ENCODE data around the gene DIP2C. TPM values are rescaled to one million over a fixed set of nuclear protein-coding genes. Genes with fewer than 3 reads are reported as not detected.
"Not testable (repeated sequence)": the region's sequence is repeated elsewhere in the genome, so short reads cannot be mapped to it uniquely, and the experiment has no call there.

DIP2C gene
- total RNA-seq, 1 donor: 1.7 TPM

DNA sequence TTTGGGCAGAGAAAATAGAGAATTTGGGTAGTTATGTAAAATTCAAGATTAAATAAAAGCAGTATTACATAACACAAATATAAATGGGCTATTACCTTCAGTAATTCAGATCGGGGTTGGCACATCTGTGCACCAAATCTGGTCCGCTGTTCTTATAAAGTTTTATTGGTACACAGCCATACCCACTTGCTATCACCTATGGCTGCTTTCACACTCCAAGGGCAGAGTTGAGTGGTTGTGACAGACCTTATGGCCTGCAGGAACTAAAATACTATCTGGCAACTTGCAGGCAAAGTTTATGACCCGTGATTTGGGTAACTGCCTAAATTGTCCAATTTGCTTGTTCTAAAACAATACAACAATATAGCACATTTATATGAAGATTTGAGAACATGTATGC, 249.3 kb downstream of the DIP2C start:
- Histone ChIP-seq H3K4me1 (ENCODE audit: insufficient read depth, low read length) (no peaks in the 10 kb centered on the region), H3K4me3 (ENCODE audit: low read length) (no peak overlapping the region), H3K9me3 (ENCODE audit: low read depth, low read length) (no peaks in the 10 kb centered on the region), H3K27me3 (ENCODE audit: insufficient read depth, low read length) (no peaks in the 10 kb centered on the region)

DNA sequence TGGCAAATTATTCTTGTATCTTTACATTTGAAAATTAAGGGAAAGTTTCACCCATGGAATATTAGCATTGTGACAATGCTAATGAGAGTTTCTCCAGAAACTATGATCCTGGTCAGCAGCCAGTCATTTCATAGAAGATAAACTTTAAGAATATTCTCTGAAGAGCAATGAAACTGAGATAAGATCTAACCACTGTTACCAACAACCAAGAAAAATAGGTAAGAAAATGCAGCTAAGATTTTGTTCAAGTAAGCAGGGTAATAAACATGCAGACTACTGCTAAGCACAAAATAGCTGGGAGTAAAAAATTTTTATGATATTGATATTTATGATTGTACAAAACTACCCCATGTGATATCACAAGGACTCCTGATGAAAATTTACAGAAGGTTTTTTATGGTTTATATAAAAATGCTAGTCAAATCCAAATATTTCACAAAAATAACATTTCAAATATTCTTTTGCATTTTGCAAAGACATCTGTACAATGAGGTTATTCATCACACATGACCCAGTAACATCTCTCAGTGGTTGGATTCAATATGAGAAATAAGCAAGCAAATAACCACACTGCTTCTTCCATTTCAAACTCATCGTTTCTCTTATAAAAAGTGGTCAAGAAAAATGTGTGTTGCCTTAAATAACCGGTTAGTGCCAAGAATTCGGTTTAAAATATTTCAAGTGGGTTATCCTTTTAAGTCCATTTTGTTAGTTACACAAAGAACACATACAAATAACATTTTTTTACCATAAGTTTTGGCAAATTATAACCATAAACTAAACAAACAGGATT, 251.6 kb downstream of the DIP2C start:
- H3K27me3 ChIP-seq (ENCODE audit: insufficient read depth, low read length): no peaks in the 10 kb centered on the region
- H3K4me1 ChIP-seq (ENCODE audit: insufficient read depth, low read length): no peaks in the 10 kb centered on the region
- H3K9me3 ChIP-seq (ENCODE audit: low read depth, low read length): no peaks in the 10 kb centered on the region
- H3K4me3 ChIP-seq (ENCODE audit: low read length): no peak overlapping the region

DNA sequence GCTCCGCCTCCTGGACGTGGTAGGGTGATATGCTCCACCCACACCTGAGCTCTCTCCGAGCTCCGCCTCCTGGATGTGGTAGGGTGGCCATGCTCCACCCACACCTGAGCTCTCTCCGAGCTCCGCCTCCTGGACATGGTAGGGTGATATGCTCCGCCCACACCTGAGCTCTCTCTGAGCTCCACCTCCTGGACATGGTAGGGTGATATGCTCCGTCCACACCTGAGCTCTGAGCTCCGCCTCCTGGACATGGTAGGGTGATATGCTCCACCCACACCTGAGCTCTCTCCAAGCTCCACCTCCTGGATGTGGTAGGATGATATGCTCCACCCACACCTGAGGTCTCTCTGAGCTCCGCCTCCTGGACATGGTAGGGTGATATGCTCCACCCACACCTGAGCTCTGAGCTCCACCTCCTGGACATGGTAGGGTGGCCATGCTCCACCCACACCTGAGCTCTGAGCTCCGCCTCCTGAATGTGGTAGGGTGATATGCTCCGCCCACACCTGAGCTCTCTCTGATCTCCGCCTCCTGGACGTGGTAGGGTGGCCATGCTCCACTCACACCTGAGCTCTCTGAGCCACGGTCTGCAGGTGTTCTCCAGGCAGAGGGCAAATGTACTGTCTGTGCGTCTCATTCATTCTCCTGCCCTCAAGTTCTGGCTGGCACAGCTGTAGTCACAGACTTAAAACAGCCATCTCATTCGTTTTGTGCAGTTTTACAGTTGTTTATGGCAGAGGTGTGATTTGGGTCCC, 252.4 kb downstream of the DIP2C start:
- no peaks in the 10 kb centered on the region for H3K4me1 ChIP-seq (ENCODE audit: insufficient read depth, low read length)
- H3K9me3 ChIP-seq (ENCODE audit: low read depth, low read length): peaks cover 3% of the 10 kb centered on the region
- H3K4me3 ChIP-seq (ENCODE audit: low read length): no peak overlapping the region
- H3K27me3 ChIP-seq (ENCODE audit: insufficient read depth, low read length): no peaks in the 10 kb centered on the region

DNA sequence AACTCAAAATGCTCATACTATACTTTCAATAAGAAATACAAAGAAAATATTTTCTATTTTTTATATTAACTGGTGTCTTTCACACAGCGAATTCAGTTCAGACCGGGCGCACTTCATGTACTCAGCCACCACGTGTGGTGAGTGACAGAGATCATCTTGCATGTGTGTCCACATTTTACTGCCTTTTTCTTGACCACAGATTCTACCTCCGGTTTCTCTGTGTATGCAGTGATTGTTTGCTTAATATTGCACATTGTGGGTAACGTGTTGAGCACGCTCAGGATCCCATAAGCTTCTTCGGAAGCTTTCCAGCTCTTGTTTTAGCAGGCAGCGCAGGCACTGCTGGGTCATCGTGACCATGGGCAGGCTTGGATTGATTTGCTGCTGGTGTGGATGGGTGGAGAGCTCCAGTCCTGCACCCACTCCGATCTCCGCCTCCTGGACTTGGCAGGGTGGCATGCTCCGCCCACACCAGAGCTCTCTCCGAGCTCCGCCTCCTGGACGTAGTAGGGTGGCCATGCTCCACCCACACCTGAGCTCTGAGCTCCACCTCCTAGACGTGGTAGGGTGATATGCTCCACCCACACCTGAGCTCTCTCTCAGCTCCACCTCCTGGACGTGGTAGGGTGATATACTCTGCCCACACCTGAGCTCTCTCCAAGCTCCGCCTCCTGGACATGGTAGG, 253.3 kb downstream of the DIP2C start:
- no peak overlapping the region for H3K4me3 ChIP-seq (ENCODE audit: low read length)
- H3K4me1 ChIP-seq (ENCODE audit: insufficient read depth, low read length): no peaks in the 10 kb centered on the region
- peaks cover 9% of the 10 kb centered on the region for H3K9me3 ChIP-seq (ENCODE audit: low read depth, low read length)
- H3K27me3 ChIP-seq (ENCODE audit: insufficient read depth, low read length): no peaks in the 10 kb centered on the region

DNA sequence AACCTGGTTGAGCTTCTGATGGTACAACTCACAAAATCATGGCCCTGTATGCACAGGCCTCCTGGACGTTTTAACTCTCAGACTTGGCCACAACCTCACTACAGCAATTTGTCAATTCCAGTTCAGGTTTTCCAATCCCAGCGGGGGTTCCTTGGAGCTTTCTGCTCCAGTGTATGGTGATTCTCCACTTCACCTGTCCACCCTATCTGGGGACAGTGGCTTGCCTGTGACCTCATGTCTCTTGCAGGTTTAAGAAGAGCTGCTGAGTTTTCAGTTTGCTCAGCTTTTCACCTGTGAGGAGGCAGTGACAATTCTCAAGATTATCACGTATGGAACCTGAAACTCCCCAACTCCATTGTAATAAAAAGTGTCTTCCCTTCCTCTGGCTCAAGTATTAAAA, 254.1 kb downstream of the DIP2C start:
- Histone ChIP-seq H3K4me1 (ENCODE audit: insufficient read depth, low read length) (no peaks in the 10 kb centered on the region), H3K9me3 (ENCODE audit: low read depth, low read length) (peaks cover 9% of the 10 kb centered on the region), H3K4me3 (ENCODE audit: low read length) (no peak overlapping the region), H3K27me3 (ENCODE audit: insufficient read depth, low read length) (no peaks in the 10 kb centered on the region)

DNA sequence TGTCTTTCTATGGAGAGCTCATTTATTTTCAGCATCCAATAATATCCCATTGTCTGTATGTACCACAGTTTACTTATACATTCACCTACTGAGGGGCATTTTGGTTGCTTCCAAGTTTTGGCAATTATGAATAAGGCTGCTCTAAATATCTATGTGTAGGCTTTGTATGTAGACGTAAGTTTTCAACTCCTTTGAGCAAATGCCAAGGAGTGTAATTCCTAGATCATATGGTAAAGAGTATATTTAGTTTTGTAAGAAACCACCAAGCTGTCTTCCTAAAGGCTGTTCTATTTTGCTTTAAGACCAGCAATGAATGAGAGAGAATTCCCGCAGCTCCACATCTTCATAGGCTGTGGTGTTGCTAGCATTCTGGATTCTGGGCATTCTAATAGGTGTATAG, 259.8 kb downstream of the DIP2C start:
- H3K4me3 ChIP-seq (ENCODE audit: low read length): no peak overlapping the region
- H3K4me1 ChIP-seq (ENCODE audit: insufficient read depth, low read length): no peaks in the 10 kb centered on the region
- peaks cover 9% of the 10 kb centered on the region for H3K9me3 ChIP-seq (ENCODE audit: low read depth, low read length)
- no peaks in the 10 kb centered on the region for H3K27me3 ChIP-seq (ENCODE audit: insufficient read depth, low read length)

DNA sequence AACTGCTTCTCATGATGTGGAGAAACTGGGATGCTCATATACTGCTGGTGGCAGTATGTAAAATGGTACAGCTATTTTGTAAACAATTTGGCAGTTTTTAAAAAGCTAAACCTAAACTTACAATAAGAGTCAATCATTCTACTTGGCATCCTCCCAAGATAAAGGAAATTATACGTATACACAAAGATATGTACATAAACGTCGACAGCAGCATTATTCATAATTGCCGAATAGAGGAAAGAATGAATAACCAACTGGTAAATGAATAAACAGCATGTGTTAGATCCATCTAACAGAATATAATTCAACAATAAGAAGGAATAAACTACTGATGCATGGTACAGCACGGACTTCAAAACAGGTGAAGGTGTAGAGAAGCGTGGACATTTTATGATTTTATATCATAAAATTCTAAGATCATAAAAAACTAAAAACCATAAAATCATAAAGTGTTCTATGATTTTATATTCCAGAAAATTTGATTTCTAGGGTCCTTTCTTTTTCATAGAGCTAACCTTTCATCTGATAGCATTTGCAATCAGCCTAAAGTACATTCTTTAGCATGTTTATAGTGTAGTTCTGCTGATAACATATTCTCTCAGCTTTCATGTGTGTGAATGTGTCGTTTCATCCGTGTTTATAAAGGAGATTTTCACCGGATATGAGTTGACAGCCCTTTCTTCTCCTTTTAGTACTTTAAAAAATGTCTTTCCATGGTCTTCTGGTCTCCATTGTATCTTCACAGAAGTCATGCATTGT, 261.5 kb downstream of the DIP2C start:
- H3K9me3 ChIP-seq (ENCODE audit: low read depth, low read length): peaks cover 9% of the 10 kb centered on the region
- H3K4me3 ChIP-seq (ENCODE audit: low read length): no peak overlapping the region
- no peaks in the 10 kb centered on the region for H3K4me1 ChIP-seq (ENCODE audit: insufficient read depth, low read length)
- no peaks in the 10 kb centered on the region for H3K27me3 ChIP-seq (ENCODE audit: insufficient read depth, low read length)

DNA sequence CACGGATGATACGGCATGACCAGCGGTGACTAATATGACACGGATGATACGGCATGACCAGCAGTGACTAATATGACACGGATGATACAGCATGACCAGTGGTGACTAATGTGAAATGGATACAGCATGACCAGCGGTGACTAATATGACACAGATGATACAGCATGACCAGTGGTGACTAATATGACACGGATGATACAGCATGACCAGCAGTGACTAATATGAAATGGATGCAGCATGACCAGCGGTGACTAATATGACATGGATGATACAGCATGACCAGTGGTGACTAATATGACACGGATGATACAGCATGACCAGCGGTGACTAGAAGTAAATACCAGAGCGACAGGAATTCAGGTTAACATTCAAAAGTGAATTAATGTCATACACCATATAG, 264.1 kb downstream of the DIP2C start:
- H3K4me1 ChIP-seq (ENCODE audit: insufficient read depth, low read length); H3K9me3 ChIP-seq (ENCODE audit: low read depth, low read length); H3K27me3 ChIP-seq (ENCODE audit: insufficient read depth, low read length); H3K4me3 ChIP-seq (ENCODE audit: low read length): not testable (repeated sequence)

DNA sequence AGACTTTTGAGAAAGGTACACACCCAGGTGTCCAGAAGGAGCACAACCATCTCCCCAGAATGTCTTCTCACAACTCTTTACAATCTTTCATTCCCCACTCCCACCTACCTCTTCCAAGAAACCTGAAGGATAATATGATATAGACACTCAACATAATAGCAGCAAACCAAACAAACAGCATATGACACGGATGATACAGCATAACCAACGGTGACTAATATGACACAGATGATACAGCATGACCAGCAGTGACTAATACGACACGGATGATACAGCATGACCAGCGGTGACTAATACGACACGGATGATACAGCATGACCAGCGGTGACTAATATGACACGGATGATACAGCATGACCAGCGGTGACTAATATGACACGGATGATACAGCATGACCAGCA, 264.7 kb downstream of the DIP2C start:
- H3K4me1 ChIP-seq (ENCODE audit: insufficient read depth, low read length); H3K9me3 ChIP-seq (ENCODE audit: low read depth, low read length); H3K4me3 ChIP-seq (ENCODE audit: low read length); H3K27me3 ChIP-seq (ENCODE audit: insufficient read depth, low read length): not testable (repeated sequence)

DNA sequence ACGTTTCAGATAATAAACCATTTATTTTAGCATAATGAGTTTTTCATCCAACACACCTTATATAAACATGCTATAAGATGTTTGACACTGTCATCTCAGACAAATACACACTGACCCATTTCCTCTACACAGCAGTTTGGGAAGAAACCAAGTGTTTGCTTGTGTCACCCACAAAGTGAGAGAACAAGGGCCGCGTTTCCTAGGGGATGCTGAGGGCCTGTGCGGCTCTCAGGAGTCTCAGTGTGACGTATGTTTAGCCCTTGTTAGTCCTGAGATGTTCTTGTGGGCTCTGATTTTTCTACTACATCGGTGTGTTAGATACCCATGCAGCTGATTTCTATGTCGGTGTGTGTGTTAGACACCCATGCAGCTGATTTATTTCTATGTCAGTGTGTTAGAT, 266.3 kb downstream of the DIP2C start:
- Histone ChIP-seq H3K27me3 (ENCODE audit: insufficient read depth, low read length) (no peaks in the 10 kb centered on the region), H3K4me1 (ENCODE audit: insufficient read depth, low read length) (no peaks in the 10 kb centered on the region), H3K9me3 (ENCODE audit: low read depth, low read length) (no peaks in the 10 kb centered on the region), H3K4me3 (ENCODE audit: low read length) (no peak overlapping the region)

DNA sequence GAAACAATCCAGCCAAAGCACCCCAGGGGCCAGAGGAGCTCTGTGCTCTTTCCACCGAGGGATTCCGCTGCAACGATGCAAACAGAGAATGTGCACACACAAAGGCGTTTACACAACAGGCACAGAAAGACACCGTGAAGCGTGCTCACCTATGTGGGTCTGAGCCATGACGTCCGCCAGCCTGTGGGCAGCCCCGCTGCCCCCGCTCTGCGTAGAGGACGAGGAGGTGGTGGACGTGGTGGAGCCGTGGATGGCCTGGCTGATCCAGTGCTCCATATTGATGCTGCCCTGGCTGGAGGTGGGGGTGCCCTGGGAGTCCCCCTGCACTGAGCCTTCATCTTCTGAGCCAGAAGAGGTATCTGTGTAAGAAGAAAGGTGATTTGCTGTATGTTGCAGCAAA, 266.8 kb downstream of the DIP2C start:
- no peak overlapping the region for H3K4me3 ChIP-seq (ENCODE audit: low read length)
- no peaks in the 10 kb centered on the region for H3K9me3 ChIP-seq (ENCODE audit: low read depth, low read length)
- H3K27me3 ChIP-seq (ENCODE audit: insufficient read depth, low read length): no peaks in the 10 kb centered on the region
- no peaks in the 10 kb centered on the region for H3K4me1 ChIP-seq (ENCODE audit: insufficient read depth, low read length)

DNA sequence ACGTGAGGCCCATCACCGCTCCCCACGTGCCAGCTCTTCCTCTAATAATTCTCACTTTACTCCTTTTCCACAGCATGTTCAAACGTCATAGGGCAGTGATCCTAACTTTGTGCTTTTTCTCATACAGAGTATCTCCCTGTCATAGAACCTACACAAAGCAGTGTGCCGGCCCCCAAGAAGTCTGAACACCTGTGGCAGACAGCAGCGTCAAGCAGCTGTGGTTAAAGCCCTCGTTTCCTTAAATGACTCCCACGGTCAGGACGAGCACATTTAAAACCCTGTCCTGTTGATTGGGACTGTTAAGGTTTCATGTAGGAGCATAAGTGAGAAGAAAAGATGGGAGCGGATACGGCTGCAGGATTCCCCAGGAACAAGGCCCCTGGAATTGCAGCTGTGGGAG, 267.2 kb downstream of the DIP2C start:
- Histone ChIP-seq H3K9me3 (ENCODE audit: low read depth, low read length) (no peaks in the 10 kb centered on the region), H3K27me3 (ENCODE audit: insufficient read depth, low read length) (no peaks in the 10 kb centered on the region), H3K4me3 (ENCODE audit: low read length) (no peak overlapping the region), H3K4me1 (ENCODE audit: insufficient read depth, low read length) (no peaks in the 10 kb centered on the region)

DNA sequence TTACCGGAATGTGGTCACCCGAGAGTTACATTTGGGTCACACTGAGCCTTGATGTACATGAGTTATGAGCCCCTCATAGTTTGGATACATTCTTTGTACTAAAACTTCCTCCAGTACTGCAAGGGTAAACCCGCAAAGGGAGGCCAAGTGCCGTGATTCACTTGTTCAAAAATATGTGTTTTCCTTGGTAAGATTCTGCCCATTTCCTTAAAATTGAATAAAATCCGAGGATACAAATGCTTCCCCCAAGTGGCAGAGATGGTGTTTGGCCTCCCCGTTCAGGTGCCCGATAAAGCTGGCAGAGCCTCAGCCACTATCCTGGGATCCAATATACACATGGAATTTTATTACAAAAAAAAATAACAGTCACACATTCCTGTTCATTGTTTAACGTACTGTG, 268.3 kb downstream of the DIP2C start:
- no peaks in the 10 kb centered on the region for H3K27me3 ChIP-seq (ENCODE audit: insufficient read depth, low read length)
- H3K4me3 ChIP-seq (ENCODE audit: low read length): no peak overlapping the region
- H3K9me3 ChIP-seq (ENCODE audit: low read depth, low read length): no peaks in the 10 kb centered on the region
- no peaks in the 10 kb centered on the region for H3K4me1 ChIP-seq (ENCODE audit: insufficient read depth, low read length)

DNA sequence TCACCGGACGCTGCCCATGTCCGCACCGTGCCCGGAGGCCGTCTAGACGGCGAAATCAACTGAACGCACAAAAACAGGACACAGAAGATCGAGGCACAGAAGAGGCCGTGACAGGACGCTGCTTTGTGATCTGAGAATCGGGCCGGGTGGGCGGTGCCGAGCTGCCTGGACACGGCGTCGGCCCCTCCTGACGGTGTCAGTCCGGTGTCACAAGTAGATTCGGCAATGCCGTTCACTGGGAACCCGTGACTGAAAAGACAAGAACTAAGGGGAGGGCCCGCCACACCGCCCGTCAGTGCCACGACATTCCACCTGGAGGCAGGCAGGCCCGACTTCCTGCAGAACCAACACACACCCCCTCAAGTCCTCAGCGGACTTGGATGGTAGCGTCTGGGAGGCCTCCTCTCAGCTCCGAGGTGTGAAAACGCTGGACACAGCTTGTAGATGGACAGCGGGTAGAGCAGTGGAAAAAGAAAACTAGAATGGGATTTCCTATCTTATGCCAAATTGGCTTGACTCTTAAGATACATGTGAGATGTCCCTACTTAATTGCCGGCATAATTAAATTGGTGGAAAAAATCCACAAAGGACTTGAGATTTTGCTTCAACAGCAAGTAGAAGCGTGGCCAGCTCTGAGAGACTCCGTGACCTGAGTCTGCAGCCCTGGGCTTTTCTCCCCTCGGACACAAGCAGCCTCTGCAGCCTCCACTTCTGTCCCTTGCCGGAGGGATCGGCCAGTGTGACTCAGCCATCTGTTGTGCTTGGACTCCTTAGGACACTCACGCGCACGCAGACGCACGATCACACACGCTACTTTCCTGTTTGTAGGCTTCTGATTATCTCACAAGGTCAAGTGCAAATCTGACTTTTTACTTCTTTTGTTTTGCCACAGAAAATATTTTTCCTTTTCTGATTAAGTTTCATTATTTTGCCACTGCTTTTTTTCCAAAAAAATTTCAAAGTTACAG, 269.0 kb downstream of the DIP2C start:
- no peaks in the 10 kb centered on the region for H3K9me3 ChIP-seq (ENCODE audit: low read depth, low read length)
- H3K27me3 ChIP-seq (ENCODE audit: insufficient read depth, low read length): no peaks in the 10 kb centered on the region
- H3K4me3 ChIP-seq (ENCODE audit: low read length): no peak overlapping the region
- H3K4me1 ChIP-seq (ENCODE audit: insufficient read depth, low read length): no peaks in the 10 kb centered on the region
